ENCODE results near the gene NPM1.
A peak's percentile ranks its signal among the peaks of the same experiment; 100 is the strongest.
"Not testable (repeated sequence)": the region's sequence is repeated elsewhere in the genome, so short reads cannot be mapped to it uniquely, and the experiment has no call there.

The NPM1 gene

GRCh38 chr5:171386006-171386671 is 1.5 kb upstream of the NPM1 start:
- no peak for DNase-seq (ENCODE audit: low read depth)

DNA sequence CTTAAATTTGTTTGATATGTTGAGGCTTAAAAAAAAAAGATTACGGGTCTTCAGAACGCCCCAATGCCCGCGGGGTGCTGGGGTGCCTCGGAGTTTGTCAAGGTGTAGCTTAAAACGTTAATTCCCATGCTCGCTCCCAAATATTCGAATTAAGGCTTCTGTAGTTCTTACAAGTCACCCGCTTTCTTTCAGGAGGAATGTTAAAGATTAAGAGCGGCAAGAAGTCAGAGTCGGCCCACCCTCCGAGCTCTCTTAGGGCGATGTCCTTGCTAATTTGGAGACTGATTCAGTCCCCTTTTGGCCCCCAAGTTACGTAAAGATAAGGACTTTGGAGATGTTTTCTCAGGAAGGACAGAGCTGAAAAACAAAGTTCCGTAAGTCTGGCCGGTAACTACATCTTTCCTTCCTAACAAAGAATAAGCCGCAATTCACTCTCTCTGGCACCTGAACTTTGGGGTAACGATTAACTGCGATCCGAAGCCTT is 746 bp upstream of the NPM1 start:
- no peak for DNase-seq (ENCODE audit: low read depth)

GRCh38 chr5:171387970-171388815 is 544 bp downstream of the NPM1 start:
- peak; percentile 78 for DNase-seq (ENCODE audit: low read depth)

- DNase-seq (ENCODE audit: low read depth): no peak
Observed at GRCh38 chr5:171388816-171389168, 1.1 kb downstream of the NPM1 start.

GRCh38 chr5:171390883-171391677 is 3.4 kb downstream of the NPM1 start:
- no peak for DNase-seq (ENCODE audit: low read depth)

DNA sequence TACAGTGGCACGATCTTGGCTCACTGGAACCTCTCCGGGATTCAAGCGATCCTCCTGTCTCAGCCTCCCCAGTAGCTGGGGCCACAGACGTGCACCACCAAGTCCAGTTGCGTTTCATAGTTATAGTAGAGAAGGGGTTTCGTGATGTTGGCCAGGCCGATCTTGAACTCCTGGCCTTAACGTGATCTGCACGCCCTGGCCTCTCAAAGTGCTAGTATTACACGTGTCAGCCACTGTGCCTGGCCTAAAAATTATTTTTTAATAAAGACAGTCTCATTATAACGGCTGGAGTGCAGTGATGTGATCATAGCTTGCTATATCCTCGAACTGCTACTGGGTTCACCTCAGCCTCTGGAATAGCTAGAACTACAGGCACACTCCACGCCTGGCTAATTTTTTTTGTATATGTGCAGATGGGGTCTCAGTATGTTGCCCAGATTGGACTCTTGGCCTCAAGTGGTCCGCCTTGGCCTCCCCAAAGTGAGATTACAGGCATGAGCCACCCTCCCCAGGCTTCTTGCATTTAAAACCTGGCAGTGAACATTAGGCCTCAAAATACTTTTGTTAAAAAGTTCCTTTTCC is 4.4 kb downstream of the NPM1 start:
- DNase-seq (ENCODE audit: low read depth): no peak

DNA sequence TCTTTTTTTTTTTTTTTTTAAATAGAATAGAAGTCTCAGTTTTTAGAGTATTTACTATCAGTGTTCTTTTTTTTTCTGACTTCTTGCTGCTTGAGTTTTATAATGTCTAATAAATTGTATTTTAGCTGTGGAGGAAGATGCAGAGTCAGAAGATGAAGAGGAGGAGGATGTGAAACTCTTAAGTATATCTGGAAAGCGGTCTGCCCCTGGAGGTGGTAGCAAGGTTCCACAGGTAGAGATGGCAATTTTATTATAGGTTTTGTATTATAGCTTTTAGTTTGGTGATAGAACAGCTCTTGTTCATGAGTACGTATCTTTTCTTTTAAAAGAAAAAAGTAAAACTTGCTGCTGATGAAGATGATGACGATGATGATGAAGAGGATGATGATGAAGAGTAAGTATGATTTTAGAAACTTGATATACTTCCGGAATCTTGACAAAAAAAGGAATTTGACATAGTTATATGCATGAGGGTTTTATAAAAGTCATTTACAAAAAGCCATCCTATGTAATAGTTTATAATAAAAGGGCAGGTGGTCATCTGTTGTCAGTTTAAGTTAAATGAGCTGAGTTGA is 5.0 kb downstream of the NPM1 start:
- no peak for DNase-seq (ENCODE audit: low read depth)

- DNase-seq (ENCODE audit: low read depth): no peak
Observed at GRCh38 chr5:171395042-171395441, 7.4 kb downstream of the NPM1 start.

- DNase-seq (ENCODE audit: low read depth): not testable (repeated sequence)
Observed at GRCh38 chr5:171396583-171396982, 8.9 kb downstream of the NPM1 start.

GRCh38 chr5:171397190-171397589 is 9.5 kb downstream of the NPM1 start:
- no peak for DNase-seq (ENCODE audit: low read depth)

DNA sequence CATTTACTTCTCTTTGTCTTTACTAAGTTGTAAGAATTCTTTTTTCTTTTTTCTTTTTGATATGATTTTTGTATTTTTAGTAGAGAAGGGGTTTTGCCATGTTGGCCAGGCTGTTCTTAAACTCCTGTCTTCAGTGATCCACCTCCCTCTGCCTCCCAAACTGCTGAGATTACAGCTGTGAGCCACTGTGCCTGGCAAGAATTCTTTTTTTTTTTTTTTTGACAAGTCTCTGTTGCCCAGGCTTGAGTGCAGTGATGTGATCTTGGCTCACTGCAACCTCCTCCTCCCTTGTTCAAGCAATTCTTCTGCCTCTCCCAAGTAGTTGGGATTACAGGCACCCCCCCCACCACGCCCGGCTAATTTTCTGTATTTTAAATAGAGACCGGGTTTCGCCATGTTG is 9.9 kb downstream of the NPM1 start:
- DNase-seq (ENCODE audit: low read depth): no peak

- DNase-seq (ENCODE audit: low read depth): not testable (repeated sequence)
Observed at GRCh38 chr5:171398660-171399059, 11.0 kb downstream of the NPM1 start.

- no peak for DNase-seq (ENCODE audit: low read depth)
Observed at GRCh38 chr5:171400169-171400568, 12.5 kb downstream of the NPM1 start.

GRCh38 chr5:171401167-171401947 is 13.7 kb downstream of the NPM1 start:
- no peak for DNase-seq (ENCODE audit: low read depth)

DNA sequence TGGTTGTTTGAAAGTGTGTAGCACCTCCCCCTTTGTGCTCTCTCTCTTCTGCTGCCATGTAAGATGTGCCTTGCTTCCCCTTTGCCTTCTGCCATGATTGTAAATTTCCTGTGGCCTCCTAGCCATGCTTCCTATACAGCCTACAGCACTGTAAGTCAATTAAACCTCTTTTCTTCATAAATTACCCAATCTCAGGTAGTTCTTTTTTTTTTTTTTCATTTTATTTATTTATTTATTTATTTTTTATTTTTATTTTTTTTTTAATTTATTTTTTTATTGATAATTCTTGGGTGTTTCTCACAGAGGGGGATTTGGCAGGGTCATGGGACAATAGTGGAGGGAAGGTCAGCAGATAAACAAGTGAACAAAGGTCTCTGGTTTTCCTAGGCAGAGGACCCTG is 15.1 kb downstream of the NPM1 start:
- DNase-seq (ENCODE audit: low read depth): not testable (repeated sequence)

DNA sequence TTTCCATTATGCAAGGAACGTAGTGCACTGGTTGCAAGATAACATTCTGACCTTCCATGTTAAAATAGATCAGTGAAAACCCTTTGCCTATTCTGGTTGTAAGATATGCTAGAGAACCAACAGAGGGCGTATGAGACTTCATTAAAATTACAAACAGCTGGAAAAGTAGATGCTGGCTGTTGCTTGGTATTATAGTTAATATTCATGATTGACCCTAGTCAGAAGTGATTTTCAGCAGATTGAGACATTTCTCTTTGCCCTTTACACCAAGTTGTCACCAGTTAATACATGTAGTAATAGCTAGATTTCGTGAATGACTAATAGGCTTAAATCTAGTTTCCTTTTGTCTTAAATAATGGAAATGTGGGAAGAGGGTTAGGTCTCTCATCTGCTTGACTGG is 18.0 kb downstream of the NPM1 start:
- peak; percentile 26 for DNase-seq (ENCODE audit: low read depth)

- DNase-seq (ENCODE audit: low read depth): no peak
Observed at GRCh38 chr5:171407234-171407633, 19.6 kb downstream of the NPM1 start.

DNA sequence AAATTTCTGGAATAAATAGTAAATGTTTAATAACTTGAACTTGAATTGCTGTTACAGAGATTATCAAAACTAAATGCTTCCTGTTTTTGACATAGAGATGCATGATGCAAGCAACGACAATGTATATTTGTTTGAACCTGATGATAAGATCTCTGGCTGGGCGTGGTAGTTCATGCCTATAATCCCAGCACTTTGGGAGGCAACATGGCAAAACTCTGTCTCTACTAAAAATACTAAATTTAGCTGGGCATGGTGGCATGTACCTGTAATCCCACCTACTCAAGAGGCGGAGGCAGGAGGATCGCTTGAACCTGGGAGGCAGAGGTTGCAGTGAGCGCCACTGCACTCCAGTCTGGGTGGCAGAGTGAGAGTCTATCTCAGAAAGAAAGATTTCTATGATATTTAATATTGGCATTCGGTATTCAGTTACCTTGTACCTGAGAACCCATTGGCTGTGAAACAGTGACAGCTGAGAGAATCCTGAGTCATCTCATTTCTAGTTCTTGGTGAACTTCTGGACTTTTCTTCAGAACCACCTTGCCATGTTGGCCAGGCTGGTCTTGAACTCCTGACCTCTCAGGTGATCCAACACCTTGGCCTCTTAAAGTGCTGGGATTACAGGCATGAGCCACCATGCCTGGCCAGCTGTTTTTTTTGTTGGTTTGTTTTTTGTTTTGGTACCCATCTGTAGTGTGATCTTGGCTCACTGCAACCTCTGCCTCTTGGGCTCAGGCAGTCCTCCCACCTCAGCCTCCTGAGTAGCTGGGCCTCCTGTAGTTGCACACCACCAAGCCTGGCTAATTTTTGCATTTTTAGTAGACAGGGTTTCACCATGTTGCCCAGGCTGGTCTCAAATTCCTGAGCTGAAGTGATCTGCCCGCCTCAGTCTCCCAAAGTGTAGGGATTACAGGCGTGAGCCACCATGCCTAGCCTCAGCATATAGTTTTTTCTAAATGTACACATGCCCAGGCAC is 21.8 kb downstream of the NPM1 start:
- no peak for DNase-seq (ENCODE audit: low read depth)

GRCh38 chr5:171410181-171410580 is 22.5 kb downstream of the NPM1 start:
- no peak for DNase-seq (ENCODE audit: low read depth)

- no peak for DNase-seq (ENCODE audit: low read depth)
Observed at GRCh38 chr5:171412186-171412585, 24.5 kb downstream of the NPM1 start.

All from fibroblast of gingiva (primary cell).